ENCODE measurements around the gene KRTAP20-2. TPM values are rescaled to one million over a fixed set of nuclear protein-coding genes. Genes with fewer than 3 reads are reported as not detected.

KRTAP20-2 gene
- polyA plus RNA-seq, 1 donor from 2014 or later: not detected

GRCh38 chr21:30600787-30601186 is 34.2 kb upstream of the KRTAP20-2 start, which contains the start of gene KRTAP22-1:
KRTAP22-1 (plus strand) TSS chr21:30601087.
- Histone ChIP-seq H3K9ac (ENCODE audit: low read length) (no peak within 1 kb of the TSS), H3K36me3 (ENCODE audit: insufficient read depth, low read length) (no peaks in the 10 kb centered on the region), H3K4me2 (ENCODE audit: low read length) (no peak within 1 kb of the TSS), H2AFZ (ENCODE audit: low read depth, low read length) (no peak within 1 kb of the TSS), H3K9me3 (ENCODE audit: low read length) (no peaks in the 10 kb centered on the region), H4K20me1 (ENCODE audit: insufficient read depth) (no peaks in the 10 kb centered on the region), H3K27me3 (ENCODE audit: insufficient read depth, low read depth, low read length) (no peaks in the 10 kb centered on the region), H3K27ac (ENCODE audit: low read length) (no peak within 1 kb of the TSS), H3K79me2 (replicated peaks; ENCODE audit: insufficient read depth, low read length) (no peaks in the 10 kb centered on the region), H3F3A (ENCODE audit: insufficient read depth, low read length, poor library complexity, severe bottlenecking) (no peaks in the 10 kb centered on the region), H3K4me3 (ENCODE audit: low read length) (no peak within 1 kb of the TSS), H3K9me2 (ENCODE audit: insufficient read depth, low read length) (no peaks in the 10 kb centered on the region)
- TF ChIP-seq EP300 (conservative IDR thresholded peaks at IDR 0.05; ENCODE audit: poor library complexity, severe bottlenecking): no peak
- no peak for TF ChIP-seq EZH2 (IDR thresholded peaks at IDR 0.05; ENCODE audit: borderline replicate concordance, insufficient read depth, low read length, poor library complexity, severe bottlenecking)
- no peak for TF ChIP-seq RAD21 (conservative IDR thresholded peaks at IDR 0.05)
- TF ChIP-seq SMC3 (conservative IDR thresholded peaks at IDR 0.05; ENCODE audit: poor library complexity): no peak
- TF ChIP-seq REST (IDR thresholded peaks at IDR 0.05; ENCODE audit: borderline replicate concordance): no peak
- no peak for TF ChIP-seq CTCF (IDR thresholded peaks at IDR 0.05; ENCODE audit: poor library complexity, severe bottlenecking)
- no peak for TF ChIP-seq TAF1 (IDR thresholded peaks at IDR 0.05; ENCODE audit: low read depth)
- no peak for TF ChIP-seq MXI1 (conservative IDR thresholded peaks at IDR 0.05; ENCODE audit: poor library complexity, severe bottlenecking)
- TF ChIP-seq POLR2AphosphoS5 (IDR thresholded peaks at IDR 0.05): no peak

GRCh38 chr21:30605968-30606367 is 29.0 kb upstream of the KRTAP20-2 start:
- Histone ChIP-seq H3K4me2 (ENCODE audit: low read length) (no peak overlapping the region), H3K27me3 (ENCODE audit: insufficient read depth, low read depth, low read length) (no peaks in the 10 kb centered on the region), H2AFZ (ENCODE audit: low read depth, low read length) (no peak overlapping the region), H4K20me1 (ENCODE audit: insufficient read depth) (no peaks in the 10 kb centered on the region), H3K9ac (ENCODE audit: low read length) (no peak overlapping the region), H3F3A (ENCODE audit: insufficient read depth, low read length, poor library complexity, severe bottlenecking) (no peaks in the 10 kb centered on the region), H3K36me3 (ENCODE audit: insufficient read depth, low read length) (no peaks in the 10 kb centered on the region), H3K9me3 (ENCODE audit: low read length) (no peaks in the 10 kb centered on the region), H3K27ac (ENCODE audit: low read length) (no peak overlapping the region), H3K4me3 (ENCODE audit: low read length) (no peak overlapping the region), H3K79me2 (replicated peaks; ENCODE audit: insufficient read depth, low read length) (no peaks in the 10 kb centered on the region), H3K9me2 (ENCODE audit: insufficient read depth, low read length) (no peaks in the 10 kb centered on the region)
- TF ChIP-seq REST (IDR thresholded peaks at IDR 0.05; ENCODE audit: borderline replicate concordance) (no peak), SMC3 (conservative IDR thresholded peaks at IDR 0.05; ENCODE audit: poor library complexity) (no peak), MXI1 (conservative IDR thresholded peaks at IDR 0.05; ENCODE audit: poor library complexity, severe bottlenecking) (no peak), TAF1 (IDR thresholded peaks at IDR 0.05; ENCODE audit: low read depth) (no peak), CTCF (IDR thresholded peaks at IDR 0.05; ENCODE audit: poor library complexity, severe bottlenecking) (no peak), POLR2AphosphoS5 (IDR thresholded peaks at IDR 0.05) (no peak), EP300 (conservative IDR thresholded peaks at IDR 0.05; ENCODE audit: poor library complexity, severe bottlenecking) (no peak), EZH2 (IDR thresholded peaks at IDR 0.05; ENCODE audit: borderline replicate concordance, insufficient read depth, low read length, poor library complexity, severe bottlenecking) (no peak), RAD21 (conservative IDR thresholded peaks at IDR 0.05) (no peak)
